Ishikawa (cell line): Measurements from ENCODE around the gene GALNT7.
A peak's percentile ranks its signal among the peaks of the same experiment; 100 is the strongest.

Source experiments
- CEBPB ChIP-seq: IDR thresholded peaks from 2 replicates; pipeline ENCODE4 v1.6.1; 2012
- CREB1 ChIP-seq: IDR thresholded peaks from 2 replicates; pipeline ENCODE4 v1.6.1; 2012; ENCODE audit warnings: low read depth
- EGR1 ChIP-seq: IDR thresholded peaks from 2 replicates; pipeline ENCODE4 v1.6.1; 2012
- EP300 ChIP-seq: IDR thresholded peaks from 2 replicates; pipeline ENCODE4 v1.6.1; 2012; ENCODE audit warnings: borderline replicate concordance
- FOXM1 ChIP-seq: IDR thresholded peaks from 2 replicates; pipeline ENCODE4 v1.6.1; 2012; ENCODE audit warnings: low read depth, borderline replicate concordance
- MAX ChIP-seq: IDR thresholded peaks from 2 replicates; pipeline ENCODE4 v1.6.1; 2012
- NFIC ChIP-seq: IDR thresholded peaks from 2 replicates; pipeline ENCODE4 v1.6.1; 2012
- RAD21 ChIP-seq: IDR thresholded peaks from 2 replicates; pipeline ENCODE4 v1.6.1; 2012; ENCODE audit warnings: low read depth
- TAF1 ChIP-seq: IDR thresholded peaks from 2 replicates; pipeline ENCODE4 v1.6.1; 2012; ENCODE audit warnings: low read depth, mild to moderate bottlenecking
- TCF12 ChIP-seq: IDR thresholded peaks from 2 replicates; pipeline ENCODE4 v1.6.1; 2012; ENCODE audit warnings: low read depth
- TEAD4 ChIP-seq: IDR thresholded peaks from 2 replicates; pipeline ENCODE4 v1.6.1; 2012
- USF1 ChIP-seq: IDR thresholded peaks from 2 replicates; pipeline ENCODE4 v1.6.1; 2012
- YY1 ChIP-seq: IDR thresholded peaks from 2 replicates; pipeline ENCODE4 v1.6.1; 2012; ENCODE audit warnings: low read depth
- ZBTB7A ChIP-seq: IDR thresholded peaks from 2 replicates; pipeline ENCODE4 v1.6.1; 2012; ENCODE audit warnings: low read depth
- TF ChIP-seq, protein P1 (sequence below): IDR thresholded peaks from 2 replicates; pipeline ENCODE4 v1.6.1; 2012; ENCODE audit warnings: low read depth, mild to moderate bottlenecking

Gene GALNT7

GRCh38 chr4:173269280-173269679 is 100.7 kb downstream of the GALNT7 start:
- TF ChIP-seq NFIC (peak; percentile 25; the same call in 1 of the 2 replicates), EGR1 (no peak)

GRCh38 chr4:173270312-173271027 is 101.9 kb downstream of the GALNT7 start:
- TF ChIP-seq USF1, result no peak
- TF ChIP-seq MAX, result no peak
- no peak for TF ChIP-seq TAF1

DNA sequence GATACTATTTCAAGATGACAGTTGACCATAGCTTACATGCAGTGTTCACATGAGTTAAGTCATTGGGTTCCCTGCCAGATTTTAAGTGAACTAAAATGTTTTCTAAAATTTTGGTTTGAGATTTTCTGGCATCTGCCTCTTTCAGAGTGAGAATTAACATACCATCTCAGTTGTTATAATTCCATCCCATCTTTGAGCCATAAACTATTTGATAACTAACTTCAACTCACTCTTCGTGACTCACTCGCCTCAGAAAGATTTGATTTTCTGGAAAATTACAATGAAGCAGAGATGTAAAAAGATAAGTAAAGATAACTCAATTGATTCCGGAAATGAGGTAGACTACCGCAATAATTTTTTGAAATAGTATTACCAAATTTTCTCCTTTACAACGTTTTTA is 103.7 kb downstream of the GALNT7 start:
- TF ChIP-seq ZBTB7A, result no peak
- no peak for TF ChIP-seq TAF1
- no peak for TF ChIP-seq RAD21
- TF ChIP-seq TEAD4, result no peak
- TF ChIP-seq, protein P1, sequence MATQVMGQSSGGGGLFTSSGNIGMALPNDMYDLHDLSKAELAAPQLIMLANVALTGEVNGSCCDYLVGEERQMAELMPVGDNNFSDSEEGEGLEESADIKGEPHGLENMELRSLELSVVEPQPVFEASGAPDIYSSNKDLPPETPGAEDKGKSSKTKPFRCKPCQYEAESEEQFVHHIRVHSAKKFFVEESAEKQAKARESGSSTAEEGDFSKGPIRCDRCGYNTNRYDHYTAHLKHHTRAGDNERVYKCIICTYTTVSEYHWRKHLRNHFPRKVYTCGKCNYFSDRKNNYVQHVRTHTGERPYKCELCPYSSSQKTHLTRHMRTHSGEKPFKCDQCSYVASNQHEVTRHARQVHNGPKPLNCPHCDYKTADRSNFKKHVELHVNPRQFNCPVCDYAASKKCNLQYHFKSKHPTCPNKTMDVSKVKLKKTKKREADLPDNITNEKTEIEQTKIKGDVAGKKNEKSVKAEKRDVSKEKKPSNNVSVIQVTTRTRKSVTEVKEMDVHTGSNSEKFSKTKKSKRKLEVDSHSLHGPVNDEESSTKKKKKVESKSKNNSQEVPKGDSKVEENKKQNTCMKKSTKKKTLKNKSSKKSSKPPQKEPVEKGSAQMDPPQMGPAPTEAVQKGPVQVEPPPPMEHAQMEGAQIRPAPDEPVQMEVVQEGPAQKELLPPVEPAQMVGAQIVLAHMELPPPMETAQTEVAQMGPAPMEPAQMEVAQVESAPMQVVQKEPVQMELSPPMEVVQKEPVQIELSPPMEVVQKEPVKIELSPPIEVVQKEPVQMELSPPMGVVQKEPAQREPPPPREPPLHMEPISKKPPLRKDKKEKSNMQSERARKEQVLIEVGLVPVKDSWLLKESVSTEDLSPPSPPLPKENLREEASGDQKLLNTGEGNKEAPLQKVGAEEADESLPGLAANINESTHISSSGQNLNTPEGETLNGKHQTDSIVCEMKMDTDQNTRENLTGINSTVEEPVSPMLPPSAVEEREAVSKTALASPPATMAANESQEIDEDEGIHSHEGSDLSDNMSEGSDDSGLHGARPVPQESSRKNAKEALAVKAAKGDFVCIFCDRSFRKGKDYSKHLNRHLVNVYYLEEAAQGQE, result no peak
- TF ChIP-seq FOXM1, result no peak
- TF ChIP-seq MAX, result no peak
- no peak for TF ChIP-seq NFIC
- TF ChIP-seq CREB1, result no peak
- TF ChIP-seq EGR1, result no peak
- TF ChIP-seq EP300, result no peak

GRCh38 chr4:173272996-173273395 is 104.4 kb downstream of the GALNT7 start:
- no peak for TF ChIP-seq TEAD4
- TF ChIP-seq CREB1, result no peak
- TF ChIP-seq, protein P1, result no peak
- TF ChIP-seq FOXM1, result no peak
- no peak for TF ChIP-seq CEBPB
- no peak for TF ChIP-seq MAX

DNA sequence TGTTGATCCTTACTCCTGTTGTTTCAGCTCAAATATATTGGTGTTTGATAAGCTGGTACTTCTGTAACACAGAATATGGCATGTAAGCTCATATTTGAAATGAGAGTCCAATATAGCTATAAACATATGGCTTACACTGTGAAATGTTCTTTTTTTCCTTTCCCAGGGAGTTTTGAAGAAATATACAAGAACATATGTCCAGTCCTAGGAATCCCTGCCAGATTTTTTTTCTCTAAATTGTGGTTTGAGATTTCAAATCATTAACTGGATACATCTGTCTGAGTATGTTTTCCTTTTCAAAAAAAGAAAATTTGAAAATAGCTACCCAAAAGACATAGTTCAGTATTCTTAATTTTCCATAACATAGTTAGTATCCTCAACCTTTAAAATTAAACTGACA is 105.3 kb downstream of the GALNT7 start:
- TF ChIP-seq, protein P1, result no peak
- TF ChIP-seq TAF1, result no peak
- no peak for TF ChIP-seq YY1
- TF ChIP-seq TEAD4, result no peak
- no peak for TF ChIP-seq TCF12
- no peak for TF ChIP-seq MAX
- no peak for TF ChIP-seq EP300
- TF ChIP-seq CEBPB, result no peak
- no peak for TF ChIP-seq FOXM1
- no peak for TF ChIP-seq RAD21

DNA sequence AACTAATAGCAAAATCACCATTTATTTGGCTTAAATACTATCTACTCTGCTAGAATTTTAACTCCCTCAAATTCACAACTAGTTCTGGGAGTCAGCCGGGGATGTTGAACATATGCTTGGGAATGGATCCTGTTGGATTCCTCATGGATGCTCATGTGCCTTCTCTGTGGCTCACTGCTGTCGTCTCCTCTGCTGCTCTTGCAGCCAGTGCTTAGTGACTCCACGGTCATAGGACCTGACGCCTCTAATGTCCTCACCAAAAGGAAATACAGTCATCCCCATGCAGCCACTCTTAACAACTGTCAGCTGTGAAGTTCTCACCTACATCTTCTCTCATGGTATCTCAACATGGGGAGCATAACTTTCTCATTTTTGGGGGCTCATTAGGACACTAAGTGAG is 106.1 kb downstream of the GALNT7 start:
- TF ChIP-seq ZBTB7A (no peak), CEBPB (no peak), RAD21 (no peak), USF1 (no peak), TCF12 (no peak), MAX (no peak), EGR1 (no peak), NFIC (no peak), EP300 (no peak), YY1 (no peak), TAF1 (no peak), TEAD4 (no peak), CREB1 (no peak), FOXM1 (no peak)
- TF ChIP-seq, protein P1, result no peak
